ENCODE results near the gene HDGFL2.
A peak's percentile ranks its signal among the peaks of the same experiment; 100 is the strongest.
"Not testable (repeated sequence)": the region's sequence is repeated elsewhere in the genome, so short reads cannot be mapped to it uniquely, and the experiment has no call there.

HDGFL2 gene

GRCh38 chr19:4516199-4516938, 44.3 kb downstream of the HDGFL2 start:
- no peak for DNase-seq (ENCODE audit: low read depth)

- no peak for DNase-seq (ENCODE audit: low read depth)
Observed at GRCh38 chr19:4516939-4517300, 44.8 kb downstream of the HDGFL2 start.

- DNase-seq (ENCODE audit: low read depth) = no peak
Observed at GRCh38 chr19:4517451-4518057, 45.5 kb downstream of the HDGFL2 start.

GRCh38 chr19:4518345-4519171, 46.5 kb downstream of the HDGFL2 start, which contains the start of gene PLIN4:
Gene PLIN4, minus strand, starts transcription at chr19:4518486. Its CDS starts 214 bp downstream, at chr19:4518272.
- no peak for DNase-seq (ENCODE audit: low read depth)

GRCh38 chr19:4519172-4519496, 47.0 kb downstream of the HDGFL2 start:
- DNase-seq (ENCODE audit: low read depth) = no peak

- no peak for DNase-seq (ENCODE audit: low read depth)
Observed at GRCh38 chr19:4519521-4520277, 47.6 kb downstream of the HDGFL2 start.

- no peak for DNase-seq (ENCODE audit: low read depth)
Observed at GRCh38 chr19:4521170-4521887, 49.2 kb downstream of the HDGFL2 start.

- DNase-seq (ENCODE audit: low read depth) = no peak
Observed at GRCh38 chr19:4521888-4522242, 49.8 kb downstream of the HDGFL2 start.

GRCh38 chr19:4522291-4523002, 50.4 kb downstream of the HDGFL2 start:
- DNase-seq (ENCODE audit: low read depth) = no peak

GRCh38 chr19:4523306-4524110, 51.4 kb downstream of the HDGFL2 start:
- DNase-seq (ENCODE audit: low read depth) = peak; percentile 10

- DNase-seq (ENCODE audit: low read depth) = peak; percentile 64
Observed at GRCh38 chr19:4524808-4525562, 52.9 kb downstream of the HDGFL2 start.

GRCh38 chr19:4525563-4526002, 53.5 kb downstream of the HDGFL2 start:
- DNase-seq (ENCODE audit: low read depth) = no peak

GRCh38 chr19:4527377-4527776, 55.3 kb downstream of the HDGFL2 start:
- DNase-seq (ENCODE audit: low read depth) = not testable (repeated sequence)

GRCh38 chr19:4528843-4529242, 56.7 kb downstream of the HDGFL2 start:
- DNase-seq (ENCODE audit: low read depth) = no peak

- no peak for DNase-seq (ENCODE audit: low read depth)
Observed at GRCh38 chr19:4529924-4530522, 57.9 kb downstream of the HDGFL2 start.

GRCh38 chr19:4531562-4532165, 59.6 kb downstream of the HDGFL2 start:
- DNase-seq (ENCODE audit: low read depth) = no peak

GRCh38 chr19:4533334-4533733, 61.2 kb downstream of the HDGFL2 start:
- no peak for DNase-seq (ENCODE audit: low read depth)

- no peak for DNase-seq (ENCODE audit: low read depth)
Observed at GRCh38 chr19:4533835-4534424, 61.8 kb downstream of the HDGFL2 start.
